ENCODE measurements around the gene CDH4. TPM values are rescaled to one million over a fixed set of nuclear protein-coding genes. Genes with fewer than 3 reads are reported as not detected.

The CDH4 gene
- polyA plus RNA-seq, 1 donor (not counting 4 experiments of a cell fraction or from before 2014, with no cell fraction given) = 2.2 TPM

DNA sequence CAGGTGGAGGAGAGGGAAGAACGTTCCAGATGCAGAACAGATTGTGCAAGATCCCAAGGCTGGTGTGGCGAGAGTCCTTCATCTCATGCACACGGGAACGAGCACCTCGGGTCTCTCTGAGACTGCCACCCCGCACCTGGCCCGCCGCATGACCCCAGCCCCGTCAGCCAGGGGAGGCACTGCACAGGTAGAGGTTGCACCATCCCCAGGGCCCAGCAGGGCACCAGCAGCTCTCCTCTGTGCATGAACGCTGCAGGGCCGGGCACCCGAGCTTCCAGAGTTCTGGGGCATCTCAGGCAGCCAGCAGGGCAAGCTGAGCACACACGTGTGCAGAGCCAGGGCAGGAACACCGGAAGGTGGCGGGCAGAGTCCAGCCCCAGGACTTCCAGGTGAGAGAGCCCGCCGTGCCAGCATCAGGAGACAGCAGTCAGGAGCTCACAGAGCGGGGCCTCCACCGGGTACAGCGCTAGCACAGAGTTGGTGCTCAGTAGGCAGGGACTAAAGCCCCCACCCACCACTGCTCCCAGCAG lies 620.4 kb downstream of the CDH4 start:
- FAIRE-seq (no peak), DNase-seq (ENCODE audit: low read depth, low spot score) (no peak)
- TF ChIP-seq EZH2 (IDR thresholded peaks at IDR 0.05; ENCODE audit: low read length) = no peak
- TF ChIP-seq, protein P1, sequence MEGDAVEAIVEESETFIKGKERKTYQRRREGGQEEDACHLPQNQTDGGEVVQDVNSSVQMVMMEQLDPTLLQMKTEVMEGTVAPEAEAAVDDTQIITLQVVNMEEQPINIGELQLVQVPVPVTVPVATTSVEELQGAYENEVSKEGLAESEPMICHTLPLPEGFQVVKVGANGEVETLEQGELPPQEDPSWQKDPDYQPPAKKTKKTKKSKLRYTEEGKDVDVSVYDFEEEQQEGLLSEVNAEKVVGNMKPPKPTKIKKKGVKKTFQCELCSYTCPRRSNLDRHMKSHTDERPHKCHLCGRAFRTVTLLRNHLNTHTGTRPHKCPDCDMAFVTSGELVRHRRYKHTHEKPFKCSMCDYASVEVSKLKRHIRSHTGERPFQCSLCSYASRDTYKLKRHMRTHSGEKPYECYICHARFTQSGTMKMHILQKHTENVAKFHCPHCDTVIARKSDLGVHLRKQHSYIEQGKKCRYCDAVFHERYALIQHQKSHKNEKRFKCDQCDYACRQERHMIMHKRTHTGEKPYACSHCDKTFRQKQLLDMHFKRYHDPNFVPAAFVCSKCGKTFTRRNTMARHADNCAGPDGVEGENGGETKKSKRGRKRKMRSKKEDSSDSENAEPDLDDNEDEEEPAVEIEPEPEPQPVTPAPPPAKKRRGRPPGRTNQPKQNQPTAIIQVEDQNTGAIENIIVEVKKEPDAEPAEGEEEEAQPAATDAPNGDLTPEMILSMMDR (optimal IDR thresholded peaks at IDR 0.05 in 1 of 3, IDR thresholded peaks at IDR 0.05 in 1 of 3, conservative IDR thresholded peaks at IDR 0.05 in 1 of 3; ENCODE audit: extremely low read depth in 1 of 3, insufficient read depth in 2 of 3, low read length in 3 of 3) = no peak
- Histone ChIP-seq H3K9me3 (ENCODE audit: control insufficient read depth, low read depth, low read length) (peaks cover 4% of the 10 kb centered on the region), H3K4me1 (ENCODE audit: control insufficient read depth, extremely low read depth, insufficient read depth, low read length) (peaks cover 4% of the 10 kb centered on the region), H3K79me2 (ENCODE audit: control insufficient read depth, insufficient read depth, low read length) (no peaks in the 10 kb centered on the region), H3K4me3 (ENCODE audit: control insufficient read depth in 2 of 3, extremely low read depth in 1 of 3, insufficient read depth in 2 of 3, low read depth in 1 of 3, low read length in 3 of 3) (no peak overlapping the region), H3K36me3 (ENCODE audit: control insufficient read depth in 2 of 2, extremely low read depth in 1 of 2, insufficient read depth in 2 of 2, low read length in 2 of 2) (no peaks in the 10 kb centered on the region), H3K27ac (ENCODE audit: control insufficient read depth, insufficient read depth, low read length) (no peak overlapping the region), H3K9ac (ENCODE audit: control insufficient read depth, extremely low read depth, insufficient read depth, low read length) (no peak overlapping the region), H3K27me3 (ENCODE audit: control insufficient read depth, extremely low read depth, insufficient read depth, low read length) (peaks cover 21% of the 10 kb centered on the region), H3K9me1 (ENCODE audit: control insufficient read depth, extremely low read depth, insufficient read depth, low read length) (no peaks in the 10 kb centered on the region), H4K20me1 (ENCODE audit: control insufficient read depth, extremely low read depth, insufficient read depth, low read length) (no peaks in the 10 kb centered on the region), H2AFZ (ENCODE audit: control insufficient read depth, low read length) (no peak overlapping the region), H3K4me2 (ENCODE audit: control insufficient read depth, extremely low read depth, insufficient read depth, low read depth, low read length) (no peak overlapping the region)
- dilution Hi-C loops (cut with MboI; ENCODE audit: extremely low pct_ligation_motif_present, low sequenced_read_pairs) = no loop called here

DNA sequence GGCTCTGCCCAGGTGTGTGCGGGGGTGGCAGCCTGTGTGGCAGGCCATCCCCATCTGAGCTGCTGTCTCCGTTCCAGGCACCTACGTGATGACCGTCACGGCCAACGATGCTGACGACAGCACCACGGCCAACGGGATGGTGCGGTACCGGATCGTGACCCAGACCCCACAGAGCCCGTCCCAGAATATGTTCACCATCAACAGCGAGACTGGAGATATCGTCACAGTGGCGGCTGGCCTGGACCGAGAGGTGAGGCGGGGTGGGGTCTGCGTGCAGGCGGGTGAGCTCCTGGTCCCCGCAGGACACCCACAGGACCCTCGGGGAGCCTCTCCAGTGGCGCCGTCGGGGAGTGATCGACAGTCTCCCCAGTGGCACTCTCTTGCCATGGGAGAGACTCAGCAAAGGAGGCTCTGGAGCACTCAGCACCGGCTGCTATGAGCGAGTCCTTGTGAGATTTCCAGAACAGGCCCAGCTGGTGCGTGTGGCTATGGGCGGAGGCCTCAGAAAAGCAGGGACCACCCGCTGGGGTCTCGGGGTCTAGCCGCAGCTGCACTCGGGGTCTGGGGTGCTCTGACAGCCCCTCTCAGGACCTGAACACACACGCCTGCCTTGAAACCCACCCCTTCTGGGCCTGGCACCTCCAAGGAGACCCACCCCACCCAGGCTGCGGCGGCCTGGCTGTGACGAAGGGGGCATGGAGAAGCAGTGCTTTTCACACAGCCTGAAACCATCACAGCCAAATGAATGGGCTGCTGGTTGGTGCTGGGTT lies 621.8 kb downstream of the CDH4 start:
- TF ChIP-seq, protein P1 (optimal IDR thresholded peaks at IDR 0.05 in 1 of 3, IDR thresholded peaks at IDR 0.05 in 1 of 3, conservative IDR thresholded peaks at IDR 0.05 in 1 of 3; ENCODE audit: extremely low read depth in 1 of 3, insufficient read depth in 2 of 3, low read length in 3 of 3) = no peak
- TF ChIP-seq EZH2 (IDR thresholded peaks at IDR 0.05; ENCODE audit: low read length) = no peak
- no peak overlapping the region for H3K27ac ChIP-seq (ENCODE audit: control insufficient read depth, insufficient read depth, low read length)
- H3K4me3 ChIP-seq (ENCODE audit: control insufficient read depth in 2 of 3, extremely low read depth in 1 of 3, insufficient read depth in 2 of 3, low read depth in 1 of 3, low read length in 3 of 3) = no peak overlapping the region
- peaks cover 21% of the 10 kb centered on the region for H3K27me3 ChIP-seq (ENCODE audit: control insufficient read depth, extremely low read depth, insufficient read depth, low read length)
- H3K4me1 ChIP-seq (ENCODE audit: control insufficient read depth, extremely low read depth, insufficient read depth, low read length) = peaks cover 4% of the 10 kb centered on the region
- dilution Hi-C loops (cut with MboI; ENCODE audit: extremely low pct_ligation_motif_present, low sequenced_read_pairs) = no loop called here
- H3K79me2 ChIP-seq (ENCODE audit: control insufficient read depth, insufficient read depth, low read length) = no peaks in the 10 kb centered on the region
- FAIRE-seq = no peak
- no peak overlapping the region for H3K4me2 ChIP-seq (ENCODE audit: control insufficient read depth, extremely low read depth, insufficient read depth, low read depth, low read length)
- DNase-seq (ENCODE audit: low read depth, low spot score) = no peak
- no peak overlapping the region for H3K9ac ChIP-seq (ENCODE audit: control insufficient read depth, extremely low read depth, insufficient read depth, low read length)
- no peaks in the 10 kb centered on the region for H4K20me1 ChIP-seq (ENCODE audit: control insufficient read depth, extremely low read depth, insufficient read depth, low read length)
- H2AFZ ChIP-seq (ENCODE audit: control insufficient read depth, low read length) = no peak overlapping the region
- no peaks in the 10 kb centered on the region for H3K36me3 ChIP-seq (ENCODE audit: control insufficient read depth in 2 of 2, extremely low read depth in 1 of 2, insufficient read depth in 2 of 2, low read length in 2 of 2)
- peaks cover 4% of the 10 kb centered on the region for H3K9me3 ChIP-seq (ENCODE audit: control insufficient read depth, low read depth, low read length)
- no peaks in the 10 kb centered on the region for H3K9me1 ChIP-seq (ENCODE audit: control insufficient read depth, extremely low read depth, insufficient read depth, low read length)

Measured in keratinocyte (primary cell).